Measurements from ENCODE around the gene ERFE. TPM values are rescaled to one million over a fixed set of nuclear protein-coding genes. Genes with fewer than 3 reads are reported as not detected.

Gene ERFE
- total and polyA plus RNA-seq, 2 of the 4 experiments (the other 2 are of a cell fraction), result 1.3 to 3.5 TPM

DNA sequence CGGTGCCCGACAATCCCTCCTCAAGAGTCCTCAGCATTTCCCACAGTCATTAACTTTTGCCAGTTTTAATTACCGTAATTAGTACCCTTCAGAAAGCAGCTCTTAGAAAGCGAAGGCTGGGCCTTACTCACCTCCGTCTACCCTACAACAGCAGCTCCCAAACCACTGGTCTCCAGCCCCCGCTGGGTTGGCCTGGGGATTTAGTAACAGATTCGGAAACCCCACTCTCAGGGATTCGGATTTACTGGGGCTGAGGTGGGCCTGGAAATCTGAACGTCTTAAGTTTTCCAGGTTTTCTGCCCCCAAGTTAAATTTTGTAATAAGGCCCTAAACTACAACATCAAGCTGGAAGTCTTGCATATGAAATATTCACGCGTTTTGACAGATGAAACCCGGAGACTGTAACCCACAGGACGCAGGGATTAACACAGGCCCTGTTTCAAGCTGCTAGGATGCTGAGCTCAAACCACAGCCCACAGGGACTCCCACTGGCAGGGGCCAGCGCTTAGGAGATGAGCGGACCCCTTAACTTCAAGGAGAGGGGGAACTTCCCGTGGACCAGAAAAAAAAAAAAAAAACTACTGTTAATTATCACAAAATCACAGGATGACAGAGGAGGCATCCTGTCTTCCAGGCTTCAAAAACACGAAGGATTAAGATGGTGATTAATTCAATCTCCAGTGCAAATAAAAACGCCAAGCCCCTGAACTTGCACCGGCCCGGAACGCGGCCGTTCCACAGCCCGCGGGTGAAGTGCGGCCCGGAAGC is 43.7 kb downstream of the ERFE start (continued):
- TF ChIP-seq SMC3 (IDR thresholded peaks at IDR 0.05; ENCODE audit: low read depth, low read length) (no peak), FOS (IDR thresholded peaks at IDR 0.05; ENCODE audit: low read depth, low read length) (no peak)

DNA sequence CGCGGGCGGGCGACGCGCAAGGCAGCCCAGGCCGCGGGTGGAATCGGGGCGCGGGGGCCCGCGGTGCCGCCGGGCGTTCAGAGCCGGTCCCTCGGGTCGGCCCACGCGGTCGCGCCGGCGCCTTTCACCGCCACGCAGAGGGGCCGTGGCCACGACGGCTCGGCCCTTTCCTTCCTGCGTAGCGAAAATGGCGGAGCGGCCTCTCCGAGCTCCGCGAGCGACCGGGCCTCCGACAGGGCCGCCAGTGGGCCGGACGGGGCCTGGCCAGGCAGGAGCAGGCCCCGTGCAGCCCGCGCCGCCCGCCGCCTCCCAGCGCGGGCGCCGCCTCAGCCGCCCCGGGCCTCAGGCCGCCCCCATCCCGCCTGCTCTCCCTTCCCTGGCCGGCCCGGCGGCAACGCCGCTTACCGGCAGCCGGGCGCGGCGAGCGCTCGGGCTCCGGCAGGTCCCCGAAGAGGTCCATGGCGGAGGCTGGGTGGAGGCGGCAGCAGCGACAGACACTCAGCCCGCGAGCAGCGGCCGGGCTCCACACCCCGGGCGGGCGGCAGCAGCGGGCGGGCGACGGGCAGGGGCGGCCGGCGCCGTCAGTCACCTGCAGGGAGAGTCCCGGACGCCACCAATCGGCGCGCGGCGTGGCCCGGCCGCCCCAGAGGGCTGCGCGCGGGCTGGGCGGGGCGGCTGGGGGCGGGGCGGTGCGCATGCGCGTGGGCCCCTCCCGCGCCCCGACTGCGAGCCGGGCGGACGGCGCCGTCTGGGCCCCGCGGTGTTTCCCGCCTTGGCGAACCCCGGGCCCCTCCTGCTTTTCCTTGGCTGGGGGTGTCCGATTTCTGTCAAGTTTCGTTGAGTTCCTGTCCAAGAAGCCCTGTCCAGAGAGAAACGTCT is 44.6 kb downstream of the ERFE start, which contains the start of gene ILKAP:
TSS of gene ILKAP (minus strand) at position 602 of the 879 bp plus-strand sequence. CDS start at position 460, 142 bp downstream.
- Histone ChIP-seq H3K18ac (ENCODE audit: low read depth, low read length) (peak within 1 kb of the TSS; percentile 78), H3K56ac (ENCODE audit: extremely low read depth, insufficient read depth, low read length) (peak within 1 kb of the TSS; percentile 90), H2AK5ac (ENCODE audit: low read depth, low read length) (peak within 1 kb of the TSS; percentile 88), H2BK20ac (ENCODE audit: low read depth, low read length) (no peak within 1 kb of the TSS), H3K27ac (ENCODE audit: insufficient read depth, low read length) (peak within 1 kb of the TSS; percentile 72), H2AK9ac (replicated peaks; ENCODE audit: low read depth, low read length, poor library complexity) (peak within 1 kb of the TSS; percentile 90), H3K36me3 (ENCODE audit: control insufficient read depth, insufficient read depth, low read length) (0 out of 2 replicates have a peak, but pooled peaks cover 1% of the 10 kb centered on the region), H3K9ac (ENCODE audit: low read depth, low read length) (peak within 1 kb of the TSS; percentile 80), H2BK5ac (ENCODE audit: low read depth, low read length, poor library complexity, severe bottlenecking) (peak within 1 kb of the TSS; percentile 60), H2BK120ac (ENCODE audit: low read depth, low read length) (peak within 1 kb of the TSS; percentile 70), H4K20me1 (ENCODE audit: insufficient read depth, low read length) (peaks cover 41% of the 10 kb centered on the region), H3K9me3 (ENCODE audit: control insufficient read depth, insufficient read depth, low read length) (no peaks in the 10 kb centered on the region), H3K79me1 (ENCODE audit: low read depth in 1 of 2, low read length in 2 of 2) (peaks cover 3 to 39% of the 10 kb centered on the region in 2 experiments; a peak in 3 of 4 replicates), H4K5ac (ENCODE audit: low read depth, low read length) (peak within 1 kb of the TSS; percentile 92), H3K4ac (ENCODE audit: low read depth, low read length) (peak within 1 kb of the TSS; percentile 89), H3K4me2 (ENCODE audit: low read depth, low read length) (peak within 1 kb of the TSS; percentile 85), H3K23ac (ENCODE audit: low read depth, low read length) (peak within 1 kb of the TSS; percentile 92), H3K27me3 (ENCODE audit: control insufficient read depth, insufficient read depth, low read length) (peaks cover 6% of the 10 kb centered on the region), H2AFZ (replicated peaks; ENCODE audit: low read length, poor library complexity) (peak within 1 kb of the TSS; percentile 96), H3K4me3 (ENCODE audit: insufficient read depth, low read depth, low read length) (peak within 1 kb of the TSS; percentile 87), H3K9me1 (ENCODE audit: insufficient read depth, low read length) (peaks cover 7% of the 10 kb centered on the region; the same call in 1 of the 2 replicates), H4K8ac (ENCODE audit: low read depth in 2 of 2, low read length in 2 of 2) (peak within 1 kb of the TSS; percentile 99), H2BK15ac (ENCODE audit: low read depth, low read length) (0 out of 3 replicates have a peak within 1 kb of the TSS, but pooled peaks have one; percentile 15), H3K14ac (replicated peaks; ENCODE audit: low read depth, low read length) (peak within 1 kb of the TSS; percentile 97), H3K4me1 (ENCODE audit: control insufficient read depth, insufficient read depth, low read length) (peaks cover 6% of the 10 kb centered on the region), H4K91ac (ENCODE audit: insufficient read depth, low read depth, low read length) (peak within 1 kb of the TSS; percentile 94)
- ChIA-PET CTCF (no interaction called here), POLR2A (ENCODE audit: unreplicated experiment) (interaction anchor here (1.0 kb wide), 1 partner anchor 27 kb away, joined by 4 read pairs; no protein-coding TSS in a partner anchor)
- dilution Hi-C loops (cut with HindIII; ENCODE audit: low sequenced_read_pairs, unreplicated experiment), result no loop called here
- intact Hi-C loops (cut with micrococcal nuclease), result no loop called here
- in situ Hi-C loops (cut with MboI; ENCODE audit: low sequenced_read_pairs), result no loop called here
- no TSS peak for BruUV-seq (replicated peaks)
- ATAC-seq (ENCODE audit: low read depth) (peak; percentile 99), DNase-seq (peak; percentile 71)
- 1% methylated on average over 32 of the region's 126 CpGs; no CpG with 5 or more reads in 1 of the 2 experiments for WGBS, 2 experiments (ENCODE audit: extremely low coverage in 2 of 2, insufficient read length in 1 of 2)
- TF ChIP-seq NFE2L2 (IDR thresholded peaks at IDR 0.05; ENCODE audit: low read depth, low read length) (no peak), SMC3 (IDR thresholded peaks at IDR 0.05; ENCODE audit: low read depth, low read length) (no peak), RAD21 (IDR thresholded peaks at IDR 0.05; ENCODE audit: low read length) (no peak), MAZ (IDR thresholded peaks at IDR 0.05; ENCODE audit: borderline replicate concordance, low read depth, low read length) (peak; percentile 35; the same call in 1 of the 2 replicates), RCOR1 (IDR thresholded peaks at IDR 0.05; ENCODE audit: insufficient replicate concordance, low read length) (no peak), CHD1 (IDR thresholded peaks at IDR 0.05; ENCODE audit: low read depth, low read length) (no peak), RFX5 (IDR thresholded peaks at IDR 0.05; ENCODE audit: low read depth, low read length) (no peak)
- TF ChIP-seq, protein P1, sequence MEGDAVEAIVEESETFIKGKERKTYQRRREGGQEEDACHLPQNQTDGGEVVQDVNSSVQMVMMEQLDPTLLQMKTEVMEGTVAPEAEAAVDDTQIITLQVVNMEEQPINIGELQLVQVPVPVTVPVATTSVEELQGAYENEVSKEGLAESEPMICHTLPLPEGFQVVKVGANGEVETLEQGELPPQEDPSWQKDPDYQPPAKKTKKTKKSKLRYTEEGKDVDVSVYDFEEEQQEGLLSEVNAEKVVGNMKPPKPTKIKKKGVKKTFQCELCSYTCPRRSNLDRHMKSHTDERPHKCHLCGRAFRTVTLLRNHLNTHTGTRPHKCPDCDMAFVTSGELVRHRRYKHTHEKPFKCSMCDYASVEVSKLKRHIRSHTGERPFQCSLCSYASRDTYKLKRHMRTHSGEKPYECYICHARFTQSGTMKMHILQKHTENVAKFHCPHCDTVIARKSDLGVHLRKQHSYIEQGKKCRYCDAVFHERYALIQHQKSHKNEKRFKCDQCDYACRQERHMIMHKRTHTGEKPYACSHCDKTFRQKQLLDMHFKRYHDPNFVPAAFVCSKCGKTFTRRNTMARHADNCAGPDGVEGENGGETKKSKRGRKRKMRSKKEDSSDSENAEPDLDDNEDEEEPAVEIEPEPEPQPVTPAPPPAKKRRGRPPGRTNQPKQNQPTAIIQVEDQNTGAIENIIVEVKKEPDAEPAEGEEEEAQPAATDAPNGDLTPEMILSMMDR (conservative IDR thresholded peaks at IDR 0.05; ENCODE audit: low read depth, low read length), result no peak
- TF ChIP-seq, protein P2, sequence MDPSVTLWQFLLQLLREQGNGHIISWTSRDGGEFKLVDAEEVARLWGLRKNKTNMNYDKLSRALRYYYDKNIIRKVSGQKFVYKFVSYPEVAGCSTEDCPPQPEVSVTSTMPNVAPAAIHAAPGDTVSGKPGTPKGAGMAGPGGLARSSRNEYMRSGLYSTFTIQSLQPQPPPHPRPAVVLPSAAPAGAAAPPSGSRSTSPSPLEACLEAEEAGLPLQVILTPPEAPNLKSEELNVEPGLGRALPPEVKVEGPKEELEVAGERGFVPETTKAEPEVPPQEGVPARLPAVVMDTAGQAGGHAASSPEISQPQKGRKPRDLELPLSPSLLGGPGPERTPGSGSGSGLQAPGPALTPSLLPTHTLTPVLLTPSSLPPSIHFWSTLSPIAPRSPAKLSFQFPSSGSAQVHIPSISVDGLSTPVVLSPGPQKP (IDR thresholded peaks at IDR 0.05; ENCODE audit: borderline replicate concordance, low read depth, low read length), result no peak

Measured in IMR-90 (cell line).